Ovary (tissue), 9 donors: ENCODE results near the gene SH3TC2. TPM values are rescaled to one million over a fixed set of nuclear protein-coding genes. Genes with fewer than 3 reads are reported as not detected.

Experiments used
- DNase-seq, 5 donors: peaks; one replicate each; pipeline ENCODE4 v3.0.0-alpha.2; 2019 to 2020
- H3K27ac ChIP-seq, 2 donors: fragments of 200-600 bp; one replicate each; pipeline versions ENCODE4 v1.5.1 to v1.8.0; 2019 to 2022
- H3K27me3 ChIP-seq: fragments of 200-600 bp; one replicate; pipeline ENCODE4 v1.8.0; 2022
- H3K36me3 ChIP-seq: fragments of 200-600 bp; sonication (generic); one replicate; pipeline ENCODE4 v1.5.1; 2019
- H3K4me1 ChIP-seq: one replicate; pipeline ENCODE4 v1.8.1; 2013; ENCODE audit warnings: mild to moderate bottlenecking, moderate library complexity; ENCODE audit not compliant: insufficient read depth
- H3K4me3 ChIP-seq: fragments of 200-600 bp; sonication (generic); one replicate; pipeline ENCODE4 v1.5.1; 2017
- H3K9me3 ChIP-seq, 2 donors: fragments of 200-600 bp in 1 of 2; sonication (generic) in 1 of 2; one replicate each; pipeline versions ENCODE4 v1.5.1 to v1.8.1; 2013 to 2019; ENCODE audit warnings: mild to moderate bottlenecking in 1 of 2, moderate library complexity in 1 of 2
- EP300 ChIP-seq: sonication (generic); formaldehyde crosslinking; IDR thresholded peaks from one replicate; pipeline ENCODE4 v1.6.1; 2017; ENCODE audit warnings: antibody characterized with exemption
- POLR2A ChIP-seq: fragments of 450-650 bp; IDR thresholded peaks from one replicate; pipeline ENCODE4 v1.6.1; 2017; ENCODE audit warnings: antibody characterized with exemption, mild to moderate bottlenecking, moderate library complexity
- WGBS, 3 donors: extraction: QIAGEN DNeasy Blood & Tissue Kit in 1 of 3; methylation state at CpG; one replicate each; pipeline versions ENCODE4 v1.1.5 to v1.1.7; 2013 to 2017; 5-methylcytosine and 5-hydroxymethylcytosine counted together
- intact Hi-C, 4 donors: fragments of 100-400 bp; cut with DNase I; formaldehyde crosslinking; loops; one replicate each; pipeline versions ENCODE4 v1.11.0 to v1.15.1; 2022 to 2023
- polyA plus RNA-seq, 2 donors: library from polyadenylated mRNA; stranded (reverse); fragments of 200-250 nt in 1 of 2; fragments of 350-450 nt in 1 of 2; fragmentation: Illumina TruSeq in 1 of 2; extraction: RNeasy Lipid Tissue Mini Kit (QIAGEN cat#74804) in 1 of 2; gene quantifications; one replicate each; pipeline ENCODE4 v1.2.3, GENCODE V29; 2013 to 2014
- total RNA-seq, 7 donors: library from RNA; depleted of rRNA in 2 of 7; stranded (reverse); fragments of >200 nt in 2 of 7; fragmentation: NEBNext Ultra II Directional in 3 of 7; extraction: Animal tissue kit (Norgen Biotek cat#: 25700) in 3 of 7; gene quantifications; one replicate each; pipeline versions ENCODE4 v1.1.0 to v1.2.4, GENCODE V29; 2016 to 2023
- TF ChIP-seq, protein P1 (sequence below), 3 donors: fragments of 450-650 bp in 2 of 3; fragments of 200-600 bp in 1 of 3; IDR thresholded peaks; one replicate each; pipeline versions ENCODE4 v1.5.1 to v1.8.0; 2016 to 2022; ENCODE audit warnings: antibody characterized with exemption in 3 of 3, mild to moderate bottlenecking in 1 of 3
- donor health status: DM: no; HTN: no; CAD: no; lungs with moderate emphysema.
- donor health status: DM: no; HTN: no; CAD: no.
- donor health status: Bipolar disorder and iron deficiency.
- donor health status: DM: yes; HTN: yes; CAD: no.
- donor health status: DM: no; HTN: no; CAD: no.
- donor health status: DM: yes; HTN: yes; CAD: no.

Gene SH3TC2
- total and polyA plus RNA-seq, 9 donors, result 0.18 to 0.80 (median 0.59) TPM

DNA sequence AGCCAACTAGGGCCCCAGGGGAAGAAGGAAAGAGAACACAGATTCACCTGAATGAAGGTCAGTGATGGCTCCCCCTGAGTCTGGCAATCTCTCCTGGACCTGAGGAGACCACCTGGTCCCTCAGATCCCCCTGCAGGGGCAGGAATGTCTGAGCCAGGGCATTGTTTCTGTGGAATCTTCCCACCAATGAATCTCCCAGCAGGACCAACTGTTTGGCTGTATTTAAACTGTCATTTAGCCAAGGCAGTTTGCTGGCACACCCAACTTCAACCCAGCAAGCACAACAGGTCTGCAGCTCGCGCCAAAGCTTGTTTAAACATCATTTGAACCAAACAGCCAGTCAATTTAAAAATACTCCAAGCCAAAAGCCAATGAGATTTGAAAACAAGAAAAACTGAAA, 92.6 kb downstream of the SH3TC2 start:
- intact Hi-C loops, result no loop called here
- Histone ChIP-seq H3K27ac (no peak overlapping the region), H3K27me3 (no peaks in the 10 kb centered on the region), H3K4me3 (no peak overlapping the region), H3K9me3 (no peaks in the 10 kb centered on the region), H3K4me1 (peaks cover 1% of the 10 kb centered on the region), H3K36me3 (no peaks in the 10 kb centered on the region)
- WGBS, 3 donors, result 18 to 41% (median 26%) methylated on average over 2 of the region's 2 CpGs
- TF ChIP-seq POLR2A (no peak), EP300 (no peak)
- TF ChIP-seq, protein P1, sequence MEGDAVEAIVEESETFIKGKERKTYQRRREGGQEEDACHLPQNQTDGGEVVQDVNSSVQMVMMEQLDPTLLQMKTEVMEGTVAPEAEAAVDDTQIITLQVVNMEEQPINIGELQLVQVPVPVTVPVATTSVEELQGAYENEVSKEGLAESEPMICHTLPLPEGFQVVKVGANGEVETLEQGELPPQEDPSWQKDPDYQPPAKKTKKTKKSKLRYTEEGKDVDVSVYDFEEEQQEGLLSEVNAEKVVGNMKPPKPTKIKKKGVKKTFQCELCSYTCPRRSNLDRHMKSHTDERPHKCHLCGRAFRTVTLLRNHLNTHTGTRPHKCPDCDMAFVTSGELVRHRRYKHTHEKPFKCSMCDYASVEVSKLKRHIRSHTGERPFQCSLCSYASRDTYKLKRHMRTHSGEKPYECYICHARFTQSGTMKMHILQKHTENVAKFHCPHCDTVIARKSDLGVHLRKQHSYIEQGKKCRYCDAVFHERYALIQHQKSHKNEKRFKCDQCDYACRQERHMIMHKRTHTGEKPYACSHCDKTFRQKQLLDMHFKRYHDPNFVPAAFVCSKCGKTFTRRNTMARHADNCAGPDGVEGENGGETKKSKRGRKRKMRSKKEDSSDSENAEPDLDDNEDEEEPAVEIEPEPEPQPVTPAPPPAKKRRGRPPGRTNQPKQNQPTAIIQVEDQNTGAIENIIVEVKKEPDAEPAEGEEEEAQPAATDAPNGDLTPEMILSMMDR (IDR thresholded peaks at IDR 0.05), result no peak
- DNase-seq, result no peak

DNA sequence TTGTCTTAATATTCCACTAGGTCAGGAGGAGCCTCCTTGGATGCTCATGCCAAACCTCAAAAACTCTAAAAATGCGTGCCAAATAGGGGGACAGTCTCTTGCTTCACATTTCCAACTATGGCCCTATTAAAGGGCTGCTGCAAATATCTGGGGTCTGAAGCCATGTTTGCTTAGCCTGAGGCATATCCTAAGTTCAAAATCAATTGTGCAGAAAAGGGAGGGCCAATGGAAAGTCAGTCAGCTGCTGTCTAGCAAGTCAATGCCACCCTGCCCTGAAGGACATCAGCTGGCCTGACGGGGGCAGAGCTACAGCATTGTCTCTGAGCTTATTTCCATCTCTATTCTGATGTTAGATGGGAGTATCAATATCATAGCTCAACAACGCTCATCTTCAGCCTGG, 93.6 kb downstream of the SH3TC2 start:
- no peaks in the 10 kb centered on the region for H3K9me3 ChIP-seq
- H3K4me1 ChIP-seq, result peaks cover 1% of the 10 kb centered on the region
- no peak overlapping the region for H3K27ac ChIP-seq
- intact Hi-C loops, result no loop called here
- no peak overlapping the region for H3K4me3 ChIP-seq
- no peaks in the 10 kb centered on the region for H3K27me3 ChIP-seq
- 35 to 43% (median 38%) methylated on average over 3 of the region's 3 CpGs for WGBS, 3 donors
- H3K36me3 ChIP-seq, result no peaks in the 10 kb centered on the region
- DNase-seq, result no peak
- TF ChIP-seq, protein P1 (IDR thresholded peaks at IDR 0.05), result no peak
- TF ChIP-seq POLR2A, result no peak
- TF ChIP-seq EP300, result no peak

- peaks cover 1% of the 10 kb centered on the region for H3K4me1 ChIP-seq
- H3K9me3 ChIP-seq, result no peaks in the 10 kb centered on the region
- H3K27me3 ChIP-seq, result no peaks in the 10 kb centered on the region
- TF ChIP-seq POLR2A (no peak), EP300 (no peak)
- TF ChIP-seq, protein P1 (IDR thresholded peaks at IDR 0.05), result no peak
- intact Hi-C loops, result no loop called here
- 76 to 90% (median 88%) methylated on average over 2 of the region's 2 CpGs for WGBS, 3 donors
- H3K36me3 ChIP-seq, result no peaks in the 10 kb centered on the region
- DNase-seq, result no peak
- H3K4me3 ChIP-seq, result no peak overlapping the region
- no peak overlapping the region for H3K27ac ChIP-seq
These were observed 94.6 kb downstream of the SH3TC2 start for GRCh38 chr5:148968311-148968710.

- Histone ChIP-seq H3K4me3 (no peak overlapping the region), H3K27me3 (no peaks in the 10 kb centered on the region), H3K9me3 (no peaks in the 10 kb centered on the region), H3K27ac (no peak overlapping the region), H3K36me3 (no peaks in the 10 kb centered on the region), H3K4me1 (peaks cover 1% of the 10 kb centered on the region)
- no peak for TF ChIP-seq EP300
- TF ChIP-seq, protein P1 (IDR thresholded peaks at IDR 0.05), result no peak
- no peak for DNase-seq
- 74 to 87% (median 83%) methylated on average over 4 of the region's 4 CpGs for WGBS, 3 donors
- intact Hi-C loops, result no loop called here
These were observed 95.1 kb downstream of the SH3TC2 start for GRCh38 chr5:148967783-148968182.

GRCh38 chr5:148966938-148967337, 95.9 kb downstream of the SH3TC2 start:
- intact Hi-C loops, result no loop called here
- H3K27ac ChIP-seq, result no peak overlapping the region
- WGBS, 3 donors, result 92 to 94% (median 92%) methylated on average over 2 of the region's 2 CpGs

More at GRCh38 chr5:148966938-148967337, 95.9 kb downstream of the SH3TC2 start:
- TF ChIP-seq POLR2A (no peak), EP300 (no peak)
- TF ChIP-seq, protein P1 (IDR thresholded peaks at IDR 0.05), result no peak
- Histone ChIP-seq H3K4me3 (no peak overlapping the region), H3K4me1 (peaks cover 1% of the 10 kb centered on the region), H3K27me3 (no peaks in the 10 kb centered on the region), H3K36me3 (no peaks in the 10 kb centered on the region), H3K9me3 (no peaks in the 10 kb centered on the region)
- no peak for DNase-seq
